NCI-H1105 treated with DMSO at 0.1 percent for 48 hours (cell line): ENCODE measurements around the gene BBLN.
"Not testable (repeated sequence)": the region's sequence is repeated elsewhere in the genome, so short reads cannot be mapped to it uniquely, and the experiment has no call there.

ENCODE experiments used
- DNase-seq: peaks from one replicate; lab custom pipeline; 2025; lab: John Stamatoyannopoulos, UW

The BBLN gene, protein sequence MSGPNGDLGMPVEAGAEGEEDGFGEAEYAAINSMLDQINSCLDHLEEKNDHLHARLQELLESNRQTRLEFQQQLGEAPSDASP

DNA sequence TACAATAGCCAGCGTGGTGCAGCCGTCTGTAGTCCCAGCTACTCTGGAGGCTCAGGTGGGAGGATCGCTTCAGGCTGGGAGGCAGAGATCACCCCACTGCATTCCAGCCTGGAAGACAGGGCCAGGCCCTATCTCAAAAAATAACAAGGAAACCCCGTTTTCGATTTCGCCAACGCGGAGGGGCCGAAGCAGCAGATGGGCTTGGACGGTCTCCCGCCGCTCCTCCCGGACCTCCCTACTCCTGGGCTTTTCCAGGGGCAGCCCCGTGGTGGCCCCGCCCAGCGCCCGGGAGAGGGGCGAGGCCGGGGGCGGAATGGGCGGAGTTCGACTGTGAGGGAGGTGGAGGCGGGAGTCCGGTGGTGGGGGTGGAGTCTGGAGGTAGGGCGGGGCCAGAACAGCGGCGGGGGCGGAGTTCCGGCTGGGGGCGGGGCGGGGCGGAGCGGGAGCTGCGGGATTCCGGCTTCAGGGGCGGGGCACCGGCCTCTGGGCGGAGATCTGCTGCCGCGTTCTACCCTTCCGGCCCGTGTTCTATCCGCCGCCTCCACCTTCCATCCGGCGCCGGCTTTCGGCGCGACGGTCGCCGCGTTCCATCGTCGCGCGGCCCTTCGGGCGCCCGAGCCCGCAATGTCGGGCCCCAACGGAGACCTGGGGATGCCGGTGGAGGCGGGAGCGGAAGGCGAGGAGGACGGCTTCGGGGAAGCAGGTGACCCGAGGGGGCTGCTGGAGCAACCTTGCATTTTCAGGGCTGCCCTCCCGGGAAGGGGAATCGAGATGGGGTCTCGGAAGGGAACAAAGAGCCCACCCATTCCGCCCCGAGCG, at the start of gene BBLN:
TSS of gene BBLN (plus strand) at position 482 of the 819 bp plus-strand sequence. CDS start at position 625, 143 bp downstream.
- peak; percentile 83 for DNase-seq

DNA sequence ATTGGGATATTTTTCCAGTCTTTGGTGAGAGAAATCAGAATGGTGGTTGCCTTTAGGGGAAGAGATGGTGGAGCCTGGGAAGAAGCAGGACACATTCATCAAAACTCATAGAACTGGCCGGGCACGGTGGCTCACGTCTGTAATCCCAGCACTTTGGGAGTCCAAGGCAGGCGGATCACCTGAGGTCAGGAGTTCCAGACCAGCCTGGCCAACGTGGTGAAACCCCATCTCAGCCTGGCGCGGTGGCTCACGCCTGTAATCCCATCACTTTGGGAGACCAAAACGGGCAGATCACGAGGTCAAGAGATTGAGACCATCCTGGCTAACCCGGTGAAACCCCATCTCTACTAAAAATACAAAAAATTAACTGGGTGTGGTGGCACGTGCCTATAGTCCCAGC, 48.3 kb upstream of the BBLN start:
- DNase-seq, result not testable (repeated sequence)

DNA sequence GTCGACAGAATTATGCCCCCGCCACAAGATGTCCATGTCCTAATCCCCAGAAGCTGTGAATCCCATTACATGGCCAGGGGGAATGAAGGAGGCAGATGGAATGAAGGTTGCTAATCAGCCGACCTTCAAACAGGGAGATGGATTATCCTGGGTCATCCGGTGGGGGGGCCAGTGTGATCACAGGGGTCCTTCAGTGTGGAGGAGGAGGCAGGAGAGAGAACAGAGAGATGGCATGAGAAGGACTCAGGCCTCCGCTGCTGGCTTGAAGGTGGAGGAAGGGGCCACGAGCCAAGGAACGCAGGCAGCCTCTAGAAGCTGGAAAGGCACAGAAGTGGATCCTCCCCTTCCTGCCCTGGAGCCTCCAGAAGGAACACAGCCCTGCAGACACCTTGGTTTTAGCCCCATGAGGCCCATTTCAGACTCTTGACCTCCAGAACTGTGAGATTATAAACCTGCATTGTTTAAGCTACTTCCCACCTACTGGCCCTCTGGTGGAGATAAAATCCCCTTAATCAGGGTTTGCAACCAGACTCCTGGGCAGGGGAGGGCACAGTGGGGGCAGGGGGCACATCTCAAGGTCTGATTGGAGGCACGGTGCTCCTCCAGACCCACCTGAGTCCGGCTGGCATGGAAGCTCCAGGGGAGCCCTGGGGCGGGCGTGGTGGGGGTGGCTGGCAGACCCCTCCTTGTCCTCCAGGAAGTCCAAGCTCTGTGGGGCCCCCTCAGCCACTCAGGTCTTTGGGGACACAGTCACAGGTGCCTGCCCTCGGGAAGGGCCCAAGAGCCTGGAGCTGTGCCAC, 46.3 kb upstream of the BBLN start:
- DNase-seq, result no peak

DNA sequence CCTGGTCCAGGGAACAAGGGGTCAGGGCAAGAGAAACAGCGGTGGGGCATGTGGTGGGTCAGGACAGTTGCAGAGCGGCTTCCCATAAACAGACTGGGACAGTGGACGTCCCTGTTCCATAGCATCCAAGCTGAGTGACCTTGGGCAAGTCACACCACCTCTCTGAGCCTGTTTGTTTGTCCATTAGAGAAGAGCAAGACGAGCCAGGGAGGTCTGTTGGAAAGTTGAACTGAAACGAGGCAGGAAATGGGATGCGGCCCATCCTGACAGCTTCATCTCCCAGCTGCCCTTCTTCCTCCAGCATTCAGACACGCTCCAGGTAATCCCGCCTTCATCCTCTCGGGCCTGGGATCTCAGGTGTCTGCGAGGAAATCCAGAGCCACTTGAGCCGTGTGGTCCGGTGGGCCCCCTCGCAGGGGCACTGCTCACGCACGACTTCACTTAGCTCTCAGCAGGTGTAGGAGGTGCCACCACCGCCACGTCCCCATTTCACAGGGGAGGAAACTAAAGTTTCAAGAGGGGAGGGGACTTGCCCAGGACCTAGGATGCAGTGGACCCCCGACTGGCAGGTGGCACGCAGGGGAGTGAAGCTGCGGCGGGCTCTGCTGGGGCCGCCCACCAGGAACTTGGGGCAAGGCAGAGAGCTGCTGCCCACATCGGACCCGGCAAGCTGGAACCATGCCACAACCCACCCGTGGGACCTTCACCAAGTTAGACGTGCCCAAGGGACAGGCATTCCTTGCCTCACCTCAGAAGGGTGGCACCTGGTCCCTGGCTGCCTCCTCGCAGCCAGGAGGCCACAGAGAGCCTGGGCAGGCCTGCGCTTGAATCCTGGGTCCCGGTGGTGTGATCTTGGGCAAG, 45.5 kb upstream of the BBLN start:
- DNase-seq, result no peak

DNA sequence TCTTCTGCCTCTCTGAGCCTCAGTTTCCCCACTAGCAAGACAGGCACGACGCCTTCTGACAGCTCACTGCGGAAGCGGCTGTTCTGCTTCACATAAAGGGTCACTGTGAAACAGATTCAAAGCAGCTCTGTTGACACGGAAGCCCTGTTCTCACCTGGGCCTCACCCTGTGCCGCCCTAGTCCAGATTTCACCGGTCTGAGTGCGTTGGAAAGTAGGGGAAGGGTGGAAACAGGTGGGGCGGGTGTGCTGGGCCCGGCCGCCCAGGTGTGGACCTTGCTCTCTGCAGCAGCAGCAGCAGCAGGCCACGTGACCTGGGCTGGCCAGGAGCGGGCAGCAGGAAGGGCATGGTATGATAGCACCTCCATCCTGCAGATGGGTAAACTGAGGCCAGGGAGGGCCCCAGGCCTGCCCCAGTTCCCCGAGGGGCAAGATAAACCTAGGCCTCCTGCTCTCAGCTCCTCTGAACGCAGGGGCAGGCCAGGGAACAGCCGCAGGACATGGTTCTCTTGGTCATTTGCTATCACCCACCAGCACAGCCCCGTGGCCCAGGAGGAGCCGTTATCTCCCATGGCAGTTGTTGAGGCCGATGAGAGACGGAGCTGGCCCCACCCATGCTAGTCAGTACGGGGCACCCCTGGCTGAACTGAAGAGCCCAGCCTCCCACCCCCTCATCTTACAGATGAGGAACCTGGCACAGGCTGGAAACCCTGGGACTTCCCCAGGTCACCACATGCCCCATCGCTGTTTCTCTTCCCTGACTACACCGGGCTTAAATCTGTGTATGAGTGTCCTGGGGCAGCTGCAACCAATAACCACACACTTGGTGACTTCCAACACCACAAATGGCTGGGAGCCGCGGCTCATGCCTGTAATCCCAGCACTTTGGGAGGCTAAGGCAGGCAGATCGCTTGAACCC, 44.6 kb upstream of the BBLN start:
- no peak for DNase-seq

DNA sequence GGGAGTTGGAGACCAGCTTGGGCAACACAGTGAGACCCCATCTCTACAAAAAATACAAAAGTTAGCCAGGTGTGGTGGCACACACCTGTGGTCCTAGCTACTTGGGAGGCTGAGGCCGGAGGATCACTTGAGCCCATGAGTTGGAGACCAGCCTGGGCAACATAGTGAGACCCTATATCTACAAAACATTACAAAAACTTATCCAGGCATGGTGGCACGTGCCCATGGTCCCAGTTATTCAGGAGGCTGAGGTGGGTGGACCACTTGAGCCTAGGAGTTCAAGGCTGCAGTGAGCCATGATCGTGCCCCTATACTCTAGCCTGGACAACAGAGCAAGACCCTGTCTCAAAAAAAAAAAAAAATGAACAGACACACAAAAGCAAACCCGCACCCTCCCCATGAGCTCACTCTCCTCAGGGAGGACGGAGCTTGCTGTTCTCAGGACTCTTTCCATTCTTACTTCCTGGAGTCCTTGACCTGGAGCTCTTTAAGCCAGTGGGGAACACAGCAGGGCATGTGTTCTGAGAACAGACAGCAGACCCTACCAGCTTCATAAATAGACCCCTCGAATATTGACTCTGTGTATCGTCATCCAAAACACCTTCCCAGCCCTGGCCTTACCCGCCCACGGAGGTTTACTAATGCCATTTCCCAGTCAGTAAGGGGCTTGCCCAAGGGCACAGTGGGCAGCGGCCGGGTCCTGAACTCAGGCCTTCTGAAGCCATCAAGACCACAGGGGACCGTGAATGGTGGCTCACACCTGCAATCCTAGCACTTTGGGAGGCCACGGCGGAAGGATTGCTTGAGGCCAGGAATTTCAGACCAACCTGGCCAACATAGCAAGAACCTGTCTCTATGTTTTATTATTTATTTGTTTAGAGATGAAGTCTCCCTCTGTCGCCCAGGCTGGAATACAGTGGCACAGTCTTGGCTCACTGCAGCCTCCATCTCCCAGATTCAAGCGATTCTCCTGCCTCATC, 43.7 kb upstream of the BBLN start:
- no peak for DNase-seq

DNA sequence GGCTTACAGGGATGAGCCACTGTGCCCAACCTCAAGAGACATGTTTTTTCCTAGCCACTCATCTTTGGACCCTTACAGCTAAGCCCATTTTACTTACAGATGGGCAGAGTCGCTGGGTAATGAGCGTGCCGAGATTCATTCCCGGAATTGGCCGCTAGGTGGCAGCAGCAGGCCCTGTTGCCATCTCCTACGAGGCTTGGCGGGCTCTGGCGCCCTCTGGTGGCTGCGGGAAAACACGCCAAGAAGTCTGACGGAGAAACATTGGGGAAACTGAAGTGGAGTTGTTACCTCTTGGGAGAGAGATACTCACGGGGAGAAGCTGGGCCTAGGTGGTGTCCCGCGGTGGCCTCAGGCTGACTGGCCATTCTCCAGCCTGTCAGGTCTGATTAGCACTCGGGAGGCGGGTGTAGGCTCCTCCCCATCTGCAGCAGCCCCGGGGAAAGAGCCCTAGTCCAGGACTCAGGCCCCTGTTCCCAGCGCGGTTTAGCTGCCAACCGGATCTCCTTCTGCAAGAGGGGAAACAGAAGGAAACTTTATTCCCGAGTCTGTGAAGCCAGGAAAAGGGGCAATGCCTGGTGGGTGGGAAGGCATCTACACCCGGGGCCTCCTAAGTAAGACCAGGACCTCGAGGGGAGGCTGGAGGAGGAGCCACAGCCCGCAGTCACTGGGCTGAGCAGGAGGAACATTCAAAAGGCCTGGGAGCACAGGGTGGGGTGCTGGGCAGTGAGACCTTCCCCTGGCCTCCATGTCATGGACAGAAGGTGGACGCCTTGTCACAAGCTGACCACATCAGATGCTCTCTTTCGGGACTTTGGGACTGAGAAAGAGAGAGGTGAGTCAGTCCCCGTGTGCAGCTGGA, 42.2 kb upstream of the BBLN start:
- DNase-seq, result peak; percentile 73

DNA sequence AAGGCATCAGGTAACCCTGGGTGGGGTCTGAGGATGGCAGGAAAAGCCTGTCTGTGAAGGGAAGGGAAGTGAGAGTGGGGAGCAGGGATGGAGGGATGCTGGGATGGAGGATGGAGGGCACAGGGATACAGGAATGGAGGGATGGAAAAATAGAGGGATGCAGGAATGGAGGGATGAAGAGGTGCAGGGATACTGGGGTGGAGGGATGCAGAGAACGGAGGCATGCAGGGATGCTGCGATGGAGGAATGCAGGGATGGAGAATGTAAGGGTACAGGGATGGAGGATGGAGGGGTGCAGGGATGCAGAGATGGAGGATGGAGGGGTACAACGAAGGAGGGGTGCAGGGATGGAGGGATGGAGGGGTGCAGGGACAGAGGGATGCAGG, 41.6 kb upstream of the BBLN start:
- no peak for DNase-seq

DNA sequence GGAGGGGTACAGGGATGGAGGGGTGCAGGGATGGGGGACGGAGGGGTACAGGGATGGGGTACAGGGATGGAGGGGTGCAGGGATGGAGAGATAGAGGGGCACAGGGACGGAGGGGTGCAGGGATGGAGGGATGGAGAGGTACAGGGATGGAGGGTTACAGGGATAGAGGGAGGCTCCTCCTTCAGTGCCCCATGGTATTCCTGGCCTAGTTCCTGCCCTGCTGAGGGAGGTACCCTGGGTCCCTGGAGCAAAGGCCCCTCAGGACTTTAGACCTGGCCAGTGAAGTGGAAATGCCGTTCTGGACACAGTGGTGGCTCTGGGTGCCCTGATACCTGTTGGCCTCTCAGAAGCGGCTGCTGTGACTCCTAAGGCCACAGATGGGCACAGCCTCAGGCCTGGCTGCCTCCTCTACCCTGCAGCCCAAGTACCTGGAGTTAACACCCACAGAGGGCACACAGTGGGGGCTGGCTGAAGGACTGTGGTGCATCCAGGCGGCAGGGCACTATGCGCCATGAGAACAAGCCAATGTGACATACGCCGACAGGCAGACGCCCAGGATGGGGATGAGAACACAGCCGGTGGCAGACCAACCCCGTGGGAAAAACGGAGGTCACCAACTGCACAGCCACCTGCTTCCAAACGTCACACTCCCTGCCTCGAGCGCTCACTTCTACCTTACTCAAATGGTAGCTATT, 40.9 kb upstream of the BBLN start:
- no peak for DNase-seq

DNA sequence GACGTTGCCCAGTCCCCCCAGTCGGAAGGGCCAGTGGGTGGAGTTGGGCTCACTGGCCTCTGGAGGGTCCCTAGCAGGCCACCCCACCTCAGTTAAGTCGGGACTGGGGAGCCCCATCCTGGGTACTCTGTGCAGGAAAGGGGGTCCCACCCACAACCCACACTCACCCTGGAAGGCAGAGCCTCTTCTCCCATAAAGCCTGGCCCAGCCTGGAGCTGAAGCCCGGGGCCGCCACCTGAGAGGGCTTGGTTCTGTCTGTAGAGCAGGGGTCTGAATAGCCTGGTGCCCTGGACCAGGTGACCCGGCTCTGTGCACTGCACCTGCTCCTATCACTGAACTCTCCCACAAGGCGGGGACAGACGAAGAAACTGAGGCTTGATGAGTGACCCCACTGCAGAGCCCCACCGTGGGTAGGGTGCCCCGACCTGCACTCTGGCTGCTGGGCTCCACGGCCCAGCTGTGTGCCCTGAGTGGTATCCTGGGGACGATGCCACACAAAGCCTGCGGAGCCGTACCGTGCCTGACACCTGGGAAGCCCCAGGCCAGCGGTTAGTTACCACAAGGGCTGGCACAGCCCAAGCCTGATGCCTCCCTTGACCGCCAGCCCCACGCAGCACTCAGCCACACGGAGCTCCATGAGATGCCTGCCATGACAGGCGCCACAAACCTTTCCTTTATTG, 39.9 kb upstream of the BBLN start:
- no peak for DNase-seq

DNA sequence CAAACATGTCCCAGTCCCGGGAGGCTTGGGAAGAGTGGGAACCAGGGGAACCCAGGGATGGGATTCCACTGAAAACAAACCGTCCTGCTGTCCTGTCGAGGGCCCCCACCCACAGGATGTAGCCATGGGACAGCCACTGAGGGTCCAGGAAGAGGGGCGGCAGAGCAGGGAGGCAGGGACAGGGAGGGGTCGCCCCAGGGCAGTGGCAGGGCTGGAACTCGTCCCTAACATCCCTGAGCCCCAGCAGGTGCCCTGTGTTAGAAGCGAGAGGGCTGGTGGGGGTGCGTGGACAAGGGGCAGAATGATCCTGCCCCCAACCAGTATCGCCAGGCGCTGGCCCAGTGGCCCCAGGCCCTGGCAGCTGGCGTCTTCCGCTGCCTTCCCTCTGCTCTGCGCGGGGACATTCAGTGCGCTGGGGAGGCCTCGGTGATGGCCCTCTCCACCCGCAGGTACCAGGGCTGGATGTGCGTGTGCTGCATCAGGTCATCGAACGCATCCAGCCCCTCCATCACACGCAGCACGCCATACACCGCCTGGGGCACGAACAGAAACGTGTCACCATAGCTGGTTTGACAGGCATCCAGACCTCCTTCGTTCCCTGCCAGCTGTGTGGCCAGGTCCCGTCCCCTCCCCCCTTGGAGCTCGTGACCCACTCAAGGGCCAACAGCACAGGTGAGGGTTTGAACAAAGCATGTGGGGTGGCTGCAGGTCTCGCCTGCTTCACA, 39.2 kb upstream of the BBLN start:
- no peak for DNase-seq

DNA sequence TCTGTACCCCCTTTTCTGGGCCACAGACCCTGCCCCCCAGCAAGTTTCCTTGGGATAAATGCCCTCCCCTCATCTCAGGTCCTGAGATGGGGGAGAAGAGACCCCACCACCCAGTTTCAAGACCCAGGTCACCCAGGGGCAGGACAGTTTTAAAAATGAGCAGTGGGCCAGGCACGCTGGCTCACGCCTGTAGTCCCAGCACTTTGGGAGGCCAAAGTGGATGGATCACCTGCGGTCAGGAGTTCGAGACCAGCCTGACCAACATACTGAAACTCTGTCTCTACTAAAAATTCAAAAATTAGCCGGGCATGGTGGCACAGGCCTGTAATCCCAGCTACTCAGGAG, 38.6 kb upstream of the BBLN start:
- DNase-seq, result no peak

DNA sequence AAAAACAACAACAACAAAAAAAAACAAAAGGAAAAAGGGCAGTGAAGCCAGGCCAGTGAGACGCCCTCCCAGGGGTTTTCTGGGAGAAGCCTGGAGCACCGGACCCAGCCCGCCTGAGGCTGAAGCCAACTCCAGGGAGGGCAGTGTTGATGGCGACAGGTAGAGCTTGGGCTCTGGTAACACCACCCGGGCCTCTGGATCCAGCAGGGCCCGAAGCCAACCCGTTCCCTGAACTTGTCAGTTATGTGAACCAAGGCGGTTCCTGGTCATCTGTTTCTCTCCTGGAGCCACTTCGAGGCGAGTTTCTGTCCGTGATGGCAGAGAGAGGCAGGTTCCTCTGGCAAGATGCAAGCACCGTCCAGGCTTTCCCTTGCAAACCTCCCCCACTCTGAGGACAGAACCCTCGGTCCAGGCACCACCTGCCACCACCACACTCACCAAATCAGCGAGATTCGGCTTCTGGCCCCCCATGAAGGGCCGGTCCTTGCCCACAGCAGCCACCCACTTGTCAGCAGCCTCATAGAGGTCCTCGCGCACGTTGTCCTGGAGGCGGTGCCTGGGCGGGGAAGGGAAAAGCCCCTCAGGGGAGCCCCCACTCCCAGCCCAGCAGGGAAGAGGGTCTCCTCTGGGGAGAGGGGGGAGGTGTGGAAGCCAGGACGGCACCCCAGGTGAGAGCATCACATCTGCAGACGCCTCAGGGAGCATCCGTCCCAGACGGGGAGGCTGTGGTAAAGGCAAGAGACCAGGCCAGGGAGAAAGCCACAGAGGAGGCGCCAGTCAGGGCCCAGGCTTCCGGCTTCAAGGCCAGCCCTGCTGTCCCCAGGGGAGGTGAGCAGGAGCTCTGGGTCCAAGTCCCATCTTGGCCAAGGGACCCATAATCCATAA, 37.9 kb upstream of the BBLN start:
- no peak for DNase-seq

DNA sequence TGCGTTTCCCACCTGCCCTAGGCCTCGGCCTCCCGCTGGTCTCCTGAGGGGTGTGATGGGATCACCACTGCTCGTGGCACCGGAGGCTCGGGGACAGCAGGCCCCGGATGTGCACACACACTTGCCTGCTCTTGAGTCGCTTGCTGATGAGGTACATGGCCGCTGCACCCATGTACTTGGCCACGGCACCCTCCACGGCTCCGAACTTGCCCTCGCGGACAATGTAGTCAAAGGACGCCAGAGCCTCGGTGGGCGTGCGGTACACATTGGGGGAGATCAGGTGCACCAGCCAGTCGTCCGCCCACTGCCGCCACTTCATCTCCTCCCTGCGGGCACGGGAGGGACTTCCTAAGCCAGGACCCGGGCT, 37.3 kb upstream of the BBLN start:
- no peak for DNase-seq

DNA sequence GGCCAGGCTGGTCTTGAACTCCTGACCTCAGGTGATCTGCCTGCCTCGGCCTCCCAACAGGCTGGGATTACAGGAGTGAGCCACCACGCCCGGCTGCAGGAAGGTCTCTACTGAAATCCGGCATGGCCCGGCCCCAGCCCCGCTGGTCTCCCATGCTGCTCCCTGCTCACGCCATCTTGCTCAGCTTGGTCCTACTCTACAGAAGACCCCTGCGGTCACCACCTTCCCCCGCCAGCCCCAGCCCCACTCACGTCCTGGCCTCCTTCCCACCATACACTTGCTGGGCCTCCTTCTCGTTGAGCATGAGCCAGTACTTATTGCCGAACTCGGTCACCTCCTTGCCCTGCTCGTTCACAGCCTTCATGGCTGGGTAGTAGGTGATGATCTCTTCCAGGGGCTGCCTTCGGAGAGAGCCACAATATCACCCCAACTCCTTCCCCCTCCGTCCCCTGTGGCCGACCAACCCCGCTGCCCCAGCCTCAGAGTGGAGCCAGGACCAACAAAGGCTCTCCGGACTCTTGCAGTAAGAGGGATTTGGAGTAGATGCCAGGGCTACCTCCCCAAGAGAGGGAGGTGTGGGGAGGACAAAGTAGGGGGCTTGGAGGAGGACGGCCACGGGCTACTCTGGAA, 36.5 kb upstream of the BBLN start:
- no peak for DNase-seq

DNA sequence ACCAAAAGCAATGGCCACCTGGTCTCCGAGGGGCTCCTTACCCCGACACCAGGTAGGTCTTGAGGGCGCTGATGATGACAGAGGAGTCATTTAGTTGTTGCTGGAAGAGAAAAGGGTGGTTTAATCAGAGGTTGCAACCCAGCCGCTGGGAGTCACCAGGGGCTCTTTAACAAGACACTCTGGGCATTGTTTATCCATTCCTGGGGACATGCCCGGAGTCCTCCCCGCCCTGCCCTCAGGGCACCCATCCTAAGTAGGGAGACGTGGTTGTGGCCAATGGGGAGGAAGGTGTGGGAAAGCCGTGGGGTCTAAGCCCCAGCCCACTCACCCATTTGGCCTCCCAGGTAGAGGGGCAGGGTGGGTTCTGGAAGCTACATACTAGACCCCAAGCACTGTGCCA, 35.6 kb upstream of the BBLN start:
- no peak for DNase-seq
